PC-9 (cell line): ENCODE results near the gene OR4D1.

Source experiments
- EZH2 ChIP-seq: fragments of 200-600 bp; sonication (generic); IDR thresholded peaks from 2 replicates; pipeline ENCODE4 v1.8.0; 2017; ENCODE audit warnings: antibody characterized with exemption, low read depth
- TF ChIP-seq, protein P1 (sequence below): fragments of 200-600 bp; sonication (generic); conservative IDR thresholded peaks from 2 replicates; pipeline ENCODE4 v1.6.1; 2017; ENCODE audit warnings: mixed run types, antibody characterized with exemption, mild to moderate bottlenecking, moderate library complexity

DNA sequence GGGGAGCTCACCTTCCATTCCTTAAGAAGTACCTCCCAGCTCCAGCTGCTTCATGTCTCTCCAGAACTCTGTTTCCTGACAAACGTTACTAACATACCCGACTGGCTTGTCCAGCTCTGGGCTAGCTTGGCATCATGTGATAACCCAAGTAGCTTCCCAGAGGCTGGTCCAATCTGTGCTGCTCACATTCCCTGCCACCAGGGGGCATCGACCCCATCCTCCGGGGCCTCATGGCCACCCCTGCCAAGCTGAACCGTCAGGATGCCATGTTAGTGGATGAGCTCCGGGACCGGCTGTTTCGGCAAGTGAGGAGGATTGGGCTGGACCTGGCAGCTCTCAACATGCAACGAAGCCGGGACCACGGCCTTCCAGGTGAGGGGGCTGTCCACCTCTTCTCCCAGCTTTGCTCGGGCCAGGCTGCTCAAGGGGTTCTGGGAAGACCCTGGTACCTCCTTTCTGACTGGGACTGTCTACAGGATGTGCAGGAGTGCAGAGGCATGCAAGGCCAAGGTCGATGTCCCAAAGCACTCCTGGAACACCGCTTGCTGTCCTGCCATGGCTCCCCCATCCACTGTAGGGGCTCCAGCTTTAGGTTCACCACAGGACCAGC is 51.9 kb downstream of the OR4D1 start:
- TF ChIP-seq EZH2 = no peak
- TF ChIP-seq, protein P1, sequence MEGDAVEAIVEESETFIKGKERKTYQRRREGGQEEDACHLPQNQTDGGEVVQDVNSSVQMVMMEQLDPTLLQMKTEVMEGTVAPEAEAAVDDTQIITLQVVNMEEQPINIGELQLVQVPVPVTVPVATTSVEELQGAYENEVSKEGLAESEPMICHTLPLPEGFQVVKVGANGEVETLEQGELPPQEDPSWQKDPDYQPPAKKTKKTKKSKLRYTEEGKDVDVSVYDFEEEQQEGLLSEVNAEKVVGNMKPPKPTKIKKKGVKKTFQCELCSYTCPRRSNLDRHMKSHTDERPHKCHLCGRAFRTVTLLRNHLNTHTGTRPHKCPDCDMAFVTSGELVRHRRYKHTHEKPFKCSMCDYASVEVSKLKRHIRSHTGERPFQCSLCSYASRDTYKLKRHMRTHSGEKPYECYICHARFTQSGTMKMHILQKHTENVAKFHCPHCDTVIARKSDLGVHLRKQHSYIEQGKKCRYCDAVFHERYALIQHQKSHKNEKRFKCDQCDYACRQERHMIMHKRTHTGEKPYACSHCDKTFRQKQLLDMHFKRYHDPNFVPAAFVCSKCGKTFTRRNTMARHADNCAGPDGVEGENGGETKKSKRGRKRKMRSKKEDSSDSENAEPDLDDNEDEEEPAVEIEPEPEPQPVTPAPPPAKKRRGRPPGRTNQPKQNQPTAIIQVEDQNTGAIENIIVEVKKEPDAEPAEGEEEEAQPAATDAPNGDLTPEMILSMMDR = peak; percentile 68
